PC-9 (cell line): ENCODE measurements around the gene TMEM97. TPM values are rescaled to one million over a fixed set of nuclear protein-coding genes. Genes with fewer than 3 reads are reported as not detected.

Experiments
- BruUV-seq: library from RNA; stranded (reverse); fragments of 400-500 nt; replicated peaks from 2 replicates; lab custom pipeline; 2021; lab: Mats Ljungman, UMichigan
- CTCF ChIA-PET: fragments of 300-600 bp; sonication (Branson Sonifier 250); formaldehyde crosslinking; loops from one replicate; lab custom pipeline; 2022; ENCODE audit warnings: antibody characterized with exemption; lab: Charles Lee
- POLR2A ChIA-PET: fragments of 300-600 bp; sonication (Branson Sonifier 250); formaldehyde crosslinking; loops from one replicate; lab custom pipeline; 2022; ENCODE audit warnings: antibody characterized with exemption; ENCODE audit not compliant: unreplicated experiment; lab: Charles Lee
- DNase-seq, 2 experiments: peaks; one replicate each; pipeline versions ENCODE4 v3.0.0 to v3.0.0-alpha.2; 2015 to 2022; ENCODE audit warnings: mixed read lengths in 1 of 2
- H2AFZ ChIP-seq: fragments of 200-600 bp; sonication (generic); 2 replicates; pipeline ENCODE4 v1.8.1; 2017; ENCODE audit warnings: antibody characterized with exemption
- H3F3A ChIP-seq: fragments of 200-600 bp; sonication (generic); 2 replicates; pipeline ENCODE4 v1.8.1; 2017; ENCODE audit warnings: antibody characterized with exemption, mild to moderate bottlenecking, low read depth; ENCODE audit not compliant: insufficient read depth
- H3K27ac ChIP-seq: fragments of 200-600 bp; sonication (generic); 2 replicates; pipeline ENCODE4 v1.6.1; 2016; ENCODE audit warnings: mixed run types
- H3K27me3 ChIP-seq: fragments of 200-600 bp; sonication (generic); 2 replicates; pipeline ENCODE4 v1.6.1; 2016; ENCODE audit warnings: low read depth, mixed run types; ENCODE audit not compliant: insufficient read depth
- H3K36me3 ChIP-seq: fragments of 200-600 bp; sonication (generic); 2 replicates; pipeline ENCODE4 v1.6.1; 2016; ENCODE audit warnings: low read depth, mixed run types
- H3K4me1 ChIP-seq: fragments of 200-600 bp; sonication (generic); replicated peaks from 2 replicates; pipeline ENCODE4 v1.6.1; 2016; ENCODE audit warnings: mixed run types; ENCODE audit not compliant: insufficient read depth
- H3K4me2 ChIP-seq: fragments of 200-600 bp; sonication (generic); 2 replicates; pipeline ENCODE4 v1.6.1; 2017; ENCODE audit warnings: mixed run types
- H3K4me3 ChIP-seq: fragments of 200-600 bp; sonication (generic); 2 replicates; pipeline ENCODE4 v1.6.1; 2016; ENCODE audit warnings: mixed run types
- H3K79me2 ChIP-seq: fragments of 200-600 bp; sonication (generic); 2 replicates; pipeline ENCODE4 v1.6.1; 2017; ENCODE audit warnings: low read depth, mixed run types
- H3K9me2 ChIP-seq: fragments of 200-600 bp; sonication (generic); 2 replicates; pipeline ENCODE4 v1.8.1; 2017; ENCODE audit warnings: mild to moderate bottlenecking; ENCODE audit not compliant: insufficient read depth
- H3K9me3 ChIP-seq: fragments of 200-600 bp; sonication (generic); 2 replicates; pipeline ENCODE4 v1.8.1; 2016; ENCODE audit warnings: low read depth; ENCODE audit not compliant: insufficient read depth
- H4K20me1 ChIP-seq: fragments of 200-600 bp; sonication (generic); 2 replicates; pipeline ENCODE4 v1.8.1; 2017; ENCODE audit not compliant: insufficient read depth
- EZH2 ChIP-seq: fragments of 200-600 bp; sonication (generic); IDR thresholded peaks from 2 replicates; pipeline ENCODE4 v1.8.0; 2017; ENCODE audit warnings: antibody characterized with exemption, low read depth
- intact Hi-C: fragments of 100-400 bp; cut with micrococcal nuclease; formaldehyde crosslinking; loops from one replicate; pipeline ENCODE4 v1.10.0; 2022; ENCODE audit not compliant: unreplicated experiment
- total RNA-seq: library from RNA; stranded (reverse); gene quantifications from 2 replicates; pipeline ENCODE4 v1.2.3, GENCODE V29; 2021
- TF ChIP-seq, protein P1 (sequence below): fragments of 200-600 bp; sonication (generic); conservative IDR thresholded peaks from 2 replicates; pipeline ENCODE4 v1.6.1; 2017; ENCODE audit warnings: mixed run types, antibody characterized with exemption, mild to moderate bottlenecking, moderate library complexity

Gene TMEM97
- total RNA-seq, 1 experiment from 2014 or later = 46.4 TPM

DNA sequence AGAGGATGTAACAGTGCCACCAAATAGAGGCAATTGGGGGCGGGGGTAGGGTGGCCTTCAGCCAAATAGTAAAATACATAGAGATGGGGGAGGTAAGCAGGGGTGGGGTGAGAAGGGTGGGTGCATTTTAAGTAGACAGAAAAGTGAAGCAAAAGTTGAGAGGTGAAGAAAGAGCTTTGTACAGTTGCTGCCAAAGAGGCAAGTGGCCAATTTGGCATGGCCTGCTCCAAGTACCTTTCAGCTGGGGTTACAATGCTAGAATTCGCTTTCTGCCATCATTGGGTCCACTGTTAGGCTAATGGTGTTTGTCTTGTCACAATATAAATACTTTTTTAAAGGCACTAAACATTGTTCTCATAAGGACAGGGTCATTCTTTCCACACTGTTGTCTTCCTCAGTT, 5.2 kb upstream of the TMEM97 start:
- Histone ChIP-seq H3K4me1 (0 out of 2 replicates have a peak, but pooled peaks cover 5% of the 10 kb centered on the region), H3F3A (no peaks in the 10 kb centered on the region), H3K27me3 (no peaks in the 10 kb centered on the region), H2AFZ (no peak overlapping the region), H3K4me3 (no peak overlapping the region), H3K9me3 (no peaks in the 10 kb centered on the region), H3K4me2 (no peak overlapping the region), H3K36me3 (no peaks in the 10 kb centered on the region), H3K27ac (no peak overlapping the region), H4K20me1 (no peaks in the 10 kb centered on the region), H3K79me2 (no peaks in the 10 kb centered on the region), H3K9me2 (no peaks in the 10 kb centered on the region)
- TF ChIP-seq EZH2 = no peak
- TF ChIP-seq, protein P1, sequence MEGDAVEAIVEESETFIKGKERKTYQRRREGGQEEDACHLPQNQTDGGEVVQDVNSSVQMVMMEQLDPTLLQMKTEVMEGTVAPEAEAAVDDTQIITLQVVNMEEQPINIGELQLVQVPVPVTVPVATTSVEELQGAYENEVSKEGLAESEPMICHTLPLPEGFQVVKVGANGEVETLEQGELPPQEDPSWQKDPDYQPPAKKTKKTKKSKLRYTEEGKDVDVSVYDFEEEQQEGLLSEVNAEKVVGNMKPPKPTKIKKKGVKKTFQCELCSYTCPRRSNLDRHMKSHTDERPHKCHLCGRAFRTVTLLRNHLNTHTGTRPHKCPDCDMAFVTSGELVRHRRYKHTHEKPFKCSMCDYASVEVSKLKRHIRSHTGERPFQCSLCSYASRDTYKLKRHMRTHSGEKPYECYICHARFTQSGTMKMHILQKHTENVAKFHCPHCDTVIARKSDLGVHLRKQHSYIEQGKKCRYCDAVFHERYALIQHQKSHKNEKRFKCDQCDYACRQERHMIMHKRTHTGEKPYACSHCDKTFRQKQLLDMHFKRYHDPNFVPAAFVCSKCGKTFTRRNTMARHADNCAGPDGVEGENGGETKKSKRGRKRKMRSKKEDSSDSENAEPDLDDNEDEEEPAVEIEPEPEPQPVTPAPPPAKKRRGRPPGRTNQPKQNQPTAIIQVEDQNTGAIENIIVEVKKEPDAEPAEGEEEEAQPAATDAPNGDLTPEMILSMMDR = no peak
- POLR2A ChIA-PET = no interaction called here
- no TSS peak for BruUV-seq
- CTCF ChIA-PET = no interaction called here
- DNase-seq = no peak
- intact Hi-C loops = no loop called here

DNA sequence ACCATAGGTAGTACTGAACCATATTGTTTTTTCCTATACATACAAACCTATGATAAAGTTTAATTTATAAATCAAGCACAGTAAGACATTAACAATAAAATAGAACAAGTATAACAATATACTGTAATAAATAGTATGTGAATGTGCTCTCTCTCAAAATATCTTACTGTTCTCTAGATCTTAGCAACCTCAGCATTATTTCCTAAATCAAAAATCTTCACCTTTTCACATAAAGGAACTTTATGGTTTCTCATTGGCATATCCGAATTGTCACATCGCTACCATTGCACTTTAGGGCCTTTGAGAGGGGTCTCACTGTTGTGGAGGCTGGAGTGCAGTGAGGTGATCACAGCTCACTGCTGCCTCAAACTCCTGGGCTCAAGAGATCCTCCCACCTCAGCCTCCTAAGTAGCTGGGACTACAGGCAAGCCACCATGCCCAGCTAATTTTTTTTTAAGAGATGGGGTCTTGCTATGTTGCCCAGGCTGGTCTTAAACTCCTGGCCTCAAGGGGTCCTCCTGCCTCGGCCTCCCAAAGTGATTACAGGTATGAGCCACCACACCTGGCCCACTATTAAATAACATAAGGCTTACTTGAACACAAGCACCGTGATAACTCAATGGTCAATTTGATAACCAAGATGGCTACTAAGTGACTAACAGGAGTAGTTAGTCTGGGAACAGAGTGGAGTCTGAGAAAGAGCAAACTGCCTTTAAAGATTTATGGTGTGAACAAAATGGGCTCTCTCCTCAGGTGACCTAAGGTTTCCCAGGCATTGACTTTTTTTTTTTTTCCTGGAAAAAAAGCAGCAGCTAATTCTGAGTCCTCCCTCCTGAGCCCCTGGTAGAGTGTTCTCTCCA, 2.9 kb upstream of the TMEM97 start:
- H3F3A ChIP-seq = no peaks in the 10 kb centered on the region
- peaks cover 19% of the 10 kb centered on the region for H3K4me1 ChIP-seq
- peaks cover 18% of the 10 kb centered on the region for H3K79me2 ChIP-seq
- no peaks in the 10 kb centered on the region for H3K36me3 ChIP-seq
- no TSS peak for BruUV-seq
- no peak overlapping the region for H3K4me2 ChIP-seq
- no peaks in the 10 kb centered on the region for H3K9me3 ChIP-seq
- H3K9me2 ChIP-seq = no peaks in the 10 kb centered on the region
- no peak for DNase-seq
- no peaks in the 10 kb centered on the region for H4K20me1 ChIP-seq
- H3K27me3 ChIP-seq = no peaks in the 10 kb centered on the region
- no peak overlapping the region for H3K27ac ChIP-seq
- H2AFZ ChIP-seq = no peak overlapping the region
- no peak overlapping the region for H3K4me3 ChIP-seq
- intact Hi-C loops = loop anchor here (5.0 kb wide), 1 partner anchor 34 kb away; no protein-coding TSS in a partner anchor
- TF ChIP-seq, protein P1 = no peak
- no peak for TF ChIP-seq EZH2
- POLR2A ChIA-PET = interaction anchor here (0.6 kb wide), 1 partner anchor 37 kb away, joined by 3 read pairs; no protein-coding TSS in a partner anchor
- CTCF ChIA-PET = no interaction called here

- no peaks in the 10 kb centered on the region for H3K36me3 ChIP-seq
- no peak overlapping the region for H3K27ac ChIP-seq
- intact Hi-C loops = loop anchor here (5.0 kb wide), 1 partner anchor 35 kb away; no protein-coding TSS in a partner anchor
- no peak overlapping the region for H3K4me3 ChIP-seq
- no peaks in the 10 kb centered on the region for H3K27me3 ChIP-seq
- peaks cover 21% of the 10 kb centered on the region for H3K4me1 ChIP-seq
- no peak overlapping the region for H2AFZ ChIP-seq
- no peak for TF ChIP-seq EZH2
- TF ChIP-seq, protein P1 = no peak
- CTCF ChIA-PET = interaction anchor here (0.6 kb wide), 1 partner anchor 19 kb away, joined by 3 read pairs; no protein-coding TSS in a partner anchor
- H3K4me2 ChIP-seq = peak overlapping the region; percentile 92
- no peaks in the 10 kb centered on the region for H3K9me3 ChIP-seq
- no TSS peak for BruUV-seq
- H3K79me2 ChIP-seq = peaks cover 31% of the 10 kb centered on the region
- H3K9me2 ChIP-seq = no peaks in the 10 kb centered on the region
- POLR2A ChIA-PET = interaction anchor here (0.6 kb wide), 1 partner anchor 38 kb away, joined by 3 read pairs; no protein-coding TSS in a partner anchor
- no peak for DNase-seq
- H3F3A ChIP-seq = no peaks in the 10 kb centered on the region
- no peaks in the 10 kb centered on the region for H4K20me1 ChIP-seq
Measured at GRCh38 chr17:28317099-28317965, 1.7 kb upstream of the TMEM97 start.
